Thymus (tissue), 11 donors: ENCODE data around the gene UGT1A10. TPM values are rescaled to one million over a fixed set of nuclear protein-coding genes. Genes with fewer than 3 reads are reported as not detected.
"Not testable (repeated sequence)": the region's sequence is repeated elsewhere in the genome, so short reads cannot be mapped to it uniquely, and the experiment has no call there.

Experiments used
- DNase-seq, 9 donors: peaks; one replicate each; pipeline ENCODE4 v3.0.0-alpha.2; 2013; ENCODE audit warnings: low spot score in 9 of 9, low read depth in 6 of 9, missing footprints in 1 of 9
- H3K27ac ChIP-seq, 2 donors: one replicate each; pipeline ENCODE4 v1.5.1; 2013; ENCODE audit warnings: control low read depth in 1 of 2, low read depth in 1 of 2, low read length in 1 of 2, mild to moderate bottlenecking in 1 of 2, moderate library complexity in 1 of 2
- H3K27me3 ChIP-seq, 2 donors: one replicate each; pipeline ENCODE4 v1.5.1; 2013; ENCODE audit warnings: low read length in 1 of 2; ENCODE audit not compliant: control insufficient read depth in 2 of 2, insufficient read depth in 1 of 2
- H3K36me3 ChIP-seq, 2 donors: one replicate each; pipeline ENCODE4 v1.5.1; 2013; ENCODE audit warnings: low read length in 1 of 2, mild to moderate bottlenecking in 1 of 2, moderate library complexity in 1 of 2; ENCODE audit not compliant: control insufficient read depth in 2 of 2, insufficient read depth in 2 of 2
- H3K4me1 ChIP-seq, 2 donors: one replicate each; pipeline ENCODE4 v1.5.1; 2013; ENCODE audit warnings: low read length in 2 of 2; ENCODE audit not compliant: control insufficient read depth in 2 of 2, insufficient read depth in 2 of 2
- H3K4me3 ChIP-seq, 2 donors: one replicate each; pipeline ENCODE4 v1.5.1; 2013; ENCODE audit warnings: low read length in 2 of 2, control low read depth in 1 of 2, mild to moderate bottlenecking in 1 of 2
- H3K9me3 ChIP-seq, 2 donors: one replicate each; pipeline ENCODE4 v1.5.1; 2013; ENCODE audit warnings: low read length in 1 of 2, mild to moderate bottlenecking in 1 of 2; ENCODE audit not compliant: control insufficient read depth in 2 of 2, insufficient read depth in 1 of 2
- WGBS: extraction: QIAGEN DNeasy Blood & Tissue Kit; methylation state at CpG from one replicate; pipeline ENCODE4 v1.1.7; 2013; 5-methylcytosine and 5-hydroxymethylcytosine counted together
- polyA plus RNA-seq: library from polyadenylated mRNA; stranded (reverse); fragments of 200-250 nt; gene quantifications from one replicate; pipeline ENCODE4 v1.2.3, GENCODE V29; 2013
- total RNA-seq: library from RNA; stranded (reverse); fragments of 120-200 nt; gene quantifications from one replicate; pipeline ENCODE4 v1.2.4, GENCODE V29; 2013
- donor health status: healthy.

UGT1A10 gene
- total and polyA plus RNA-seq, 2 donors: 0.09 to 0.39 TPM

GRCh38 chr2:233740870-233741269, 104.6 kb downstream of the UGT1A10 start:
- Histone ChIP-seq H3K4me3 (no peak overlapping the region), H3K27ac (no peak overlapping the region), H3K36me3 (no peaks in the 10 kb centered on the region), H3K4me1 (no peaks in the 10 kb centered on the region), H3K9me3 (no peaks in the 10 kb centered on the region), H3K27me3 (peaks cover 0 to 2% of the 10 kb centered on the region in 2 donors)
- DNase-seq: no peak
- WGBS: 81% methylated on average over 2 of the region's 2 CpGs

GRCh38 chr2:233743464-233744259, 107.4 kb downstream of the UGT1A10 start:
- no peak overlapping the region for H3K4me3 ChIP-seq
- WGBS: 97% methylated on average over 45 of the region's 46 CpGs
- H3K36me3 ChIP-seq: no peaks in the 10 kb centered on the region
- no peaks in the 10 kb centered on the region for H3K9me3 ChIP-seq
- DNase-seq: no peak
- H3K4me1 ChIP-seq: no peaks in the 10 kb centered on the region
- peaks cover 0 to 2% of the 10 kb centered on the region in 2 donors for H3K27me3 ChIP-seq
- no peak overlapping the region for H3K27ac ChIP-seq

GRCh38 chr2:233745073-233745755, 109.0 kb downstream of the UGT1A10 start:
- no peaks in the 10 kb centered on the region for H3K36me3 ChIP-seq
- peaks cover 0 to 2% of the 10 kb centered on the region in 2 donors for H3K27me3 ChIP-seq
- no peak for DNase-seq
- no peaks in the 10 kb centered on the region for H3K4me1 ChIP-seq
- H3K27ac ChIP-seq: no peak overlapping the region
- H3K9me3 ChIP-seq: no peaks in the 10 kb centered on the region
- WGBS: 92% methylated on average over 5 of the region's 5 CpGs
- no peak overlapping the region for H3K4me3 ChIP-seq

GRCh38 chr2:233745838-233746237, 109.6 kb downstream of the UGT1A10 start:
- not testable (repeated sequence) for H3K36me3 ChIP-seq, H3K4me3 ChIP-seq, H3K27me3 ChIP-seq, H3K9me3 ChIP-seq, H3K4me1 ChIP-seq, DNase-seq, H3K27ac ChIP-seq
- WGBS: 95% methylated on average over 2 of the region's 2 CpGs

- DNase-seq: no peak
- H3K9me3 ChIP-seq: peaks cover 0 to 9% of the 10 kb centered on the region in 2 donors
- peaks cover 0 to 2% of the 10 kb centered on the region in 2 donors for H3K27me3 ChIP-seq
- 80% methylated on average over 10 of the region's 10 CpGs for WGBS
- H3K4me3 ChIP-seq: no peak overlapping the region
- no peaks in the 10 kb centered on the region for H3K36me3 ChIP-seq
- no peak overlapping the region for H3K27ac ChIP-seq
- no peaks in the 10 kb centered on the region for H3K4me1 ChIP-seq
Observed at GRCh38 chr2:233746475-233747282, 110.4 kb downstream of the UGT1A10 start.

- Histone ChIP-seq H3K27ac (no peak overlapping the region), H3K9me3 (peaks cover 0 to 9% of the 10 kb centered on the region in 2 donors), H3K27me3 (peaks cover 0 to 2% of the 10 kb centered on the region in 2 donors), H3K4me1 (no peaks in the 10 kb centered on the region), H3K36me3 (no peaks in the 10 kb centered on the region), H3K4me3 (no peak overlapping the region)
- WGBS: 90% methylated on average over 6 of the region's 6 CpGs
- DNase-seq: no peak
Observed at GRCh38 chr2:233747283-233747544, 111.0 kb downstream of the UGT1A10 start.

- H3K9me3 ChIP-seq, H3K36me3 ChIP-seq, H3K4me1 ChIP-seq, H3K4me3 ChIP-seq, H3K27me3 ChIP-seq, H3K27ac ChIP-seq, DNase-seq: not testable (repeated sequence)
- WGBS: 89% methylated on average over 2 of the region's 2 CpGs
Observed at GRCh38 chr2:233750689-233751088, 114.4 kb downstream of the UGT1A10 start.

GRCh38 chr2:233751212-233752009, 115.2 kb downstream of the UGT1A10 start:
- H3K4me3 ChIP-seq, H3K4me1 ChIP-seq, H3K27me3 ChIP-seq, H3K27ac ChIP-seq, H3K9me3 ChIP-seq, H3K36me3 ChIP-seq, DNase-seq: not testable (repeated sequence)
- 82% methylated on average over 2 of the region's 2 CpGs for WGBS
